Skin epidermis (tissue), 12 donors: ENCODE measurements around the gene PIAS1.
"Not testable (repeated sequence)": the region's sequence is repeated elsewhere in the genome, so short reads cannot be mapped to it uniquely, and the experiment has no call there.

Experiments used
- H3K27ac ChIP-seq, 21 experiments: fragments of 200-600 bp; sonication (generic) in 11 of 21; one replicate each; pipeline ENCODE4 v1.5.0; 2020; ENCODE audit warnings: mild to moderate bottlenecking in 3 of 21, inconsistent platforms in 2 of 21, moderate library complexity in 2 of 21
- H3K4me3 ChIP-seq, 7 experiments: fragments of 200-600 bp; sonication (generic) in 2 of 7; one replicate each; pipeline ENCODE4 v1.5.0; 2020; ENCODE audit warnings: inconsistent platforms in 2 of 7, mild to moderate bottlenecking in 2 of 7, moderate library complexity in 1 of 7

The PIAS1 gene

DNA sequence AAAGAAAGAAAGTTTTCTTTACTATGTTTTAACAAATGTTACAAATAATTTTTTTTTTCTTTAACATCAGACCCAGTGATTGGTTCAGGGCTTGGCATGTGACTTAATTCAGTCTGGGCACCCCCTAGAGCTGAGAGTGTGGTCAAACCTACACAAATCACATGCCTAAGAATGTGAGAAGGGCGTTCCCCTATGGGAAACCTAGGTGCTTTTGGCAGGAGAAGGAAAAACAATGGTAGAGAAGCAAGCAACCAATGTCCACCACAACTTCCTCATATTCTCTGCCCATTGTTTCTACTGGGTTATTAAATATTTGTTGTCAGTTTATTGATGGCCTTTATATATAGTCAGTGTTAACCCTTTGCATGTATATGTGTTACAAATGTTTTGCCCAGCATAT is 21.4 kb upstream of the PIAS1 start:
- Histone ChIP-seq H3K4me3 (no peak overlapping the region), H3K27ac (no peak overlapping the region)

DNA sequence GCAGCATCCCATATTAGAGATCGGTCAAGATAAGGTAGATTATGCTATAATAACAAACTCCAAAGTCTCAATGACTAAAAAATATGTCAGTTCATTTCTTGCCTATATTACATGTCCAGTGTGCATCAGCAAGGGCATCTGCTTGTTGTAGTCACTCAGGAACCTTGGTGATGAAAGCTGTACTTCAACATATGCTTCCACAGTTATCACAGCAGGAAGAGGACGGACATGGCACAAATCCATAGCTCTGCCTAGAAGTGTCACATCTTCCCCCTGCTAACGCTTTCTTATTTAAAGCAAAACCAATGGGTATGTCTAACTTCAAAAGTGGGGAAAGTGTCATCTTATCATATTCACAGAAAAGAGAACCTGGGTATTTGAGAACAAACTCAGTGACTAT is 20.0 kb upstream of the PIAS1 start:
- H3K27ac ChIP-seq, result no peak overlapping the region
- no peak overlapping the region for H3K4me3 ChIP-seq

DNA sequence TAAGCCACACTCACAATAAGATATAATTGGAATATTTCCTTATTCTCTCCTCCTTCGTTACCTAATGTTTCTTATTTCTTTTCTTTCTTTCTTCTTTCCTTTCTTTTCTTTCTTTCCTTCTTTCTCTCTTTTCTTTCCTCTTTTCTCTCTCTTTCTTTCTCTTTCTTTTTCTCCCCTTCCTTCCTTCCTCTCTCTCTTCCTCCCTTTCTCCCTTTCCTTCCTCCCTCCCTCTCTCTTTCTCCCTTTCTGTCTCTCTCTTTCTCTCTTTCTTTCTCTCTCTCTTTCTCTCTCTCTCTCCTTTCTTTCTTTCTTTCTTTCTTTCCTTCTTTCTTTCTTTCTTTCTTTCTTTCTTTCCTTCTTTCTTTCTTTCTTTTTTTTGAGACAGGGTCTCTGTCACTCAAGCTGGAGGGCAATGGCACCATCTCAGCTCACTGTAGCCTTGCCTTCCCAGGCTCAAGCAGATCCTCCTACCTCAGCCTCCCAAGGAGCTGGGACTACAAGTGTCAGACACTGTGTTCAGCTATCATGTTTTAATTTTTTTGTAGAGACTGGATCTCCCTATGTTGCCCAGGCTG is 19.3 kb upstream of the PIAS1 start:
- Histone ChIP-seq H3K27ac (no peak overlapping the region), H3K4me3 (no peak overlapping the region)

DNA sequence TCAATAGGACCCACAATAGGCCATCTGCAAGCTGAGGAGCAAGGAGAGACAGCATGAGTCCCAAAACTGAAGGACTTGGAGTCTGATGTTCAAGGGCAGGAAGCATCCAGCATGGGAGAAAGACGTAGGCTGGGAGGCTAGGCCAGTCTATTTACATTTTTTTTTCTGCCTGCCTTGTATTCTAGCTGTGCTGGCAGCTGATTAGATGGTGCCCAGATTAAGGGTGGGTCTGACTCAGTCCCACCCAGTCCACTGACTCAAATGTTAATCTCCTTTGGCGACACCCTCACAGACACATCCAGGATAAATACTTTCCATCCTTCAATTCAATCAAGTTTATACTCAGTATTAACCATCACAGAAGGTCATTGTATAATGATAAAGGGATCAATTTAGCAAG is 15.9 kb upstream of the PIAS1 start:
- no peak overlapping the region for H3K27ac ChIP-seq
- H3K4me3 ChIP-seq, result no peak overlapping the region

DNA sequence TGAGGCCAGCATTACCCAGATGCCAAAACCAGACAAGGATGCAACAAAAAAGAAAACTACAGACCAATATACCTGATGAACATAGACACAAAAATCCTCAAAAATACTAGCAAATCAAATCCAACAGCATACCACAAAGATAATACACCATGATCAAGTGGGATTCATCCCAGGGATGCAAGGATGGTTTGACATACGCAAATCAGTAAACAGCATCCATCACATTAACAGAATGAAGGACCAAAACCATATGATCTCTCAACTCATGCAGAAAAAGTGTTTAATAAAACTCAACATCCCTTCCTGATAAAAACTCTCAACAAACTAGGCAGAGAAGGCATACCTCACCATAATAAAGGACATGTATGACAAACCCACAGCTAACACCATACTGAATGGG is 14.0 kb upstream of the PIAS1 start:
- Histone ChIP-seq H3K27ac (no peak overlapping the region), H3K4me3 (no peak overlapping the region)

DNA sequence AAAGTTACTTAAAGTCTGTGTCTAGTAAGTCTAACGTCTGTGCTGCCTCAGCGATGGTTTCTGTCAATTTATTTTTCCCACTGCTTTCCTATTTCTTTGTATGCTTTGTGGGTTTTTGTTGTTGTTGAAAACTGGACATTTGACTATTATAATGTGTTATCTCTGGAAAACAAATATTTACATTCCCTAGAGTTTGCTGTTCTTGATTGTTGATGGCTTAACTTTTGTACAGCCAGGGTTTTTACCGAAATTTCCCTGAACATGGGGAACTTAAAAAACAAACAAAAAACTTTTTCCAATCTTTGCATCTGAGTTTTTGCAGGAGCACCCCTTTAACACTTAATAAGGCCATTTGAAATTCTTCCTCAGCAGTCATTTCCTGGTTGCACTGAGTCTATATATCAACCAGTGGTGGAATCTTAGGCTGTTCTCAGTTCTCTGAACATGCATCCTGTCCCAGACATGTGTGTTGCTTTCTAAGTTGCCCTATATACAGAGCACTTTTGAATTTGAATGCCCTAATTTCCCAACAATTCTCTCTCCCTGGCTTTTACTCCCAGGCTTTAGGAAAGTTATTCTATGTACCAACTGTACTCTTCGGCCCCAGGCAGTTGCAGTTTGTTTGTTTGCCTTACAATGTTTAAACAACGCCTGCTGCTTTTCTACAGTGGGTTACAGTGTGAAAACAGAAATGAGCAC is 11.8 kb upstream of the PIAS1 start:
- H3K27ac ChIP-seq, result no peak overlapping the region

DNA sequence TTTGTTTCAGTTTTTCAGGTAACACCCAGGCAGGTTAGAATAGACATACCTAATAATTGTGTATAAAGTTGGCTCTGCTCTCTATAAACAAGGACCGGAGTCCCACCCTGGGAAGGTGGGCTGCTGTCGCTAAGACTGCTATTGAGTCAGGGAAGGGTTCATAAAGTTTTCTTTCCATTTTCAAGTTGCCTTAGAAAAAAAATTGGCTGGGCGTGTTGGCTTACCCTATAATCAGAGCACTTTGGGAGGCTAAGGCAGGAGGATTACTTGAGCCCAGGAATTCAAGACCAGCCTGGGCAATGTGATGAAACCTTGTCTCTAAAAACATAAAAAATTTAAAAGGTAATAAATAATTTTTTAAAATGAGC is 11.3 kb upstream of the PIAS1 start:
- Histone ChIP-seq H3K27ac (no peak overlapping the region), H3K4me3 (no peak overlapping the region)

More for the DNA sequence above, 11.8 kb upstream of the PIAS1 start:
- no peak overlapping the region for H3K4me3 ChIP-seq

DNA sequence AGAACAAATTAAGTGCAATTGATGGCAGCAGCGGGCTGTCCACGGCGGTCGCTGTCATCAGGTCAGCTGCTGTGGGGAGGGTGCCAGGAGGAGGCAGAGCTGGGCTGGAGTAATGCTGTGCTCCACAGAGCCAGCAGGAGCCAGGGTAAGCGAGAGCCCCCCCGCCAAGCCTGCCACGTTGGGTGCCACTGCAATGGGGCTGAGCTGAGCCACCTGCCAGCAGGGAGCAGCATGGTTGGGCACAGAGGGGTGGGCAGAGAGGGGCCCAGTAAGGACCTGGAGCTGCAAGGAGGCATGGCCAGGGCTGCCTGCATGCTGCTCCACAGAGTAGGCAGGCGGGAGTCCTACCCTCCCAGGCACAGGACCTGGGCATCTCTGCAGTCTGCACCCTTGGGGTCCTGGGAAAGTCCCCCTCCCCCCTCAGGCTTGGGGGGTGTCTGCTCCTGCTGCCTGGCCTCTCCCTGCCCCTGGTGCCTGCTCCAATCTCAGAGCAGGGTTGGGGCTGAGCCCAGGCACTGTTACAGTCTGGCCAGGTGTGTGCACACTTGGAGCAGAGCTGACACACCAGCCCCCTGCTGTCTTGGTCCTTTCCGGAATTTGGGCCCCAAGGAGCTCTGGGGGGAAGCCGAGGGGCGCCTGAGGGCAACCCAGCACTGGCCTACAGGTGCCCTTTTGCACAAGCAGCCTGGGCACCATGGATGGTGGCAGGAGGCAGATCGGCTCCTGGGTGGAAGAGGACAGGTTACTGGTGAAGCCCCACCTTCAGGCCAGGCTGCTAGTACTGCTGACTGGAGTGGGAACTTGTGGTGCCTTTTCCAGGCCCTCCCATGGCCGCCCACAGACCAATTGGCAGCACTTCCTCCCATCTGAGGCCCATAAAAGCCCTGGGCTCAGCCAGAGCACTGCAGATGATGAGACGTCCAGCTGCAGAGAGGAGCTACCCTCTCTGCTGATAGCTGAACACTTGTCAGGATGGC is 8.5 kb upstream of the PIAS1 start:
- H3K4me3 ChIP-seq, result no peak overlapping the region

DNA sequence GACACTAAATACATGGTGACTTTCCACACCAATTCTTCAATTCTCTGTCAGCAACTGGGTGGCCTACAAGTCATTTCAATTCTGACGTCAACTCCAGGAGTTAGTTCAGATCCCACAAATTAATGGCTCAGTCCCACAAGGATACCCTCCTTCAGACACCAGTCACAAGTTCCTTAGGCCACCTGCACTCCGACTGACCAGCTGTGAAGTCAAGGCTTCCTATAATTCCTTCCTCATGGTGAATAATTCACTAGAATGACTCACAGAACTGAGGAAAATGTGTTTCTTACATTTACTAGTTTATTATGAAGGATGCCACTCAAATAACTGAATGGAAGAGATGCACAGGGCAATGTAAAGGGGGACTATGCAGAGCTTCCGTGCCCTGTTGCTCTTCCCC is 6.3 kb upstream of the PIAS1 start:
- no peak overlapping the region for H3K4me3 ChIP-seq
- no peak overlapping the region for H3K27ac ChIP-seq

More for the DNA sequence above, 8.5 kb upstream of the PIAS1 start:
- H3K27ac ChIP-seq, result no peak overlapping the region

DNA sequence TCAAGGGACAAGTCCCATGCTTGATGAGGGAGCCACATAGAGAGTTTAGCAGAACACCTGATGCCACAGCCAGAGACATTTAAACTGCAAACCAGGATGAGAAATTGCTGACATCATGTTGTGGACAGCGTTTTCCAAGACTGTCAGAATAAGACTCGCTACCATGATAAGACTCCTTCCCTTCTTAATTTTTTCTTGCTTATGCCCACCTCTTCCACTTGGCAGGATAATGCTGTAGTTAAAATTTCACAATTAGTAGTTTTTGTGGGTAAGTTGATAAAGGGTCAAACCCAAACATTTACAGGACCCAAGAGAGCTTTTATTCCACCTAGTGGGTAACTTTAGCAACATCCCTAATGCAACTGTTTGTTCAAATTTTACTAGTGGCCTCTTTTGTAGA is 3.0 kb upstream of the PIAS1 start:
- H3K27ac ChIP-seq, result no peak overlapping the region
- H3K4me3 ChIP-seq, result no peak overlapping the region

DNA sequence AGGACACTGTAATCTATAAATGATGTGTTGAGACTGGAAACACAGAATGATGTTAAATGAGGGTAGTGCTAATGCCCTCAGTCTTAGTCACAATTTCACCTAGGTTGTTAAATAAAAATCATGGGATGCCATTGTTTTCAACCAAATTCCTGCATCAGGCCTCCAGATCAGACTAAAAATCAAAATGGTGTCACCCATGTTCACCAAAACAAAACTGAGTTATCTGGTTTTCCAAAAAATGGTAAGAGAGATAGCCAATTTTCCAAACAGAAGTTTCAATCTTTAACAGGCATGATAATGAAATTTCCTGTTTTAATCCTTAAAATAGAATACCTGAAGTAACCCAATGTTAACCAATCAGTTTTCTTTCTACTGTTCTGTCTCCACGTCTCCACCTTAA is 2.2 kb upstream of the PIAS1 start:
- H3K27ac ChIP-seq, result no peak overlapping the region
- H3K4me3 ChIP-seq, result no peak overlapping the region

DNA sequence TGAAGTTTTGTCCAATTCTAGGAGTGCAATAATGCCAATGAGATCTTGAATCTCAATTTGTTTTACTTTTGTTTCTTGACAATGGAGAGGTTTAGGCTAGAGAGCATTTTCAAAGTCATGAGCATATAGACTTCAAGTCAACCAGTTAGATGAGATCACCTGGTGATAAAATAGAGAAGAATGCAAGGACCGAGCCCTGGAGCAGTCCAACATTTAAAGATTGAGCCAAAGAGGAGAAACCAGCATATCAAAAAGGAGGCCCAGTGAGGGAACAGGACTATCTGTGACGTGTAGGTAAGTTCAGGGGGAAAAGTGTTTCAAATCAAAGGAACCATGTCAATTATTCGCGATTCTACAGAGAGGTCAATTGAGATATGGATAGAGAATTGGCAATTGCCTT is 1.7 kb upstream of the PIAS1 start:
- H3K27ac ChIP-seq, result no peak overlapping the region
- no peak overlapping the region for H3K4me3 ChIP-seq

DNA sequence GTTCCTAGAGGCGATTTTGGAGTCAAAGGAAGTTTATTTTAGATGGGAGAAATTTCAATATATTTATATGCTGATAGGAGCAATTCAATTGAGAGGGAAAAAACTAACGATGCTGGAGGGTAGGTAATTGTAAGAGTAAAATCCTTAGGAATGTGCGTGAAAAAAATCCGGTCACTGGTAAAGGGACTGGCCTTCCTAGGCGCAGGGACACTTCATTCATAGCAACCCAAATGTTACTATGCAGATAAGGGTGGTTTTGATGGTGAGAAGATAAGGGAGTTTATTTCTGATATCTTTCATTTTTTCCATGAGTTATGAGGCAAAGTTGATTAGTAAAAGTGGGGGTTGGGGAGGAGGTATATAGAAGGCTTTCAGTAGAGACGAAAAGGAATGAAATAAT is 1.1 kb upstream of the PIAS1 start:
- H3K27ac ChIP-seq, result no peak overlapping the region
- H3K4me3 ChIP-seq, result no peak overlapping the region

DNA sequence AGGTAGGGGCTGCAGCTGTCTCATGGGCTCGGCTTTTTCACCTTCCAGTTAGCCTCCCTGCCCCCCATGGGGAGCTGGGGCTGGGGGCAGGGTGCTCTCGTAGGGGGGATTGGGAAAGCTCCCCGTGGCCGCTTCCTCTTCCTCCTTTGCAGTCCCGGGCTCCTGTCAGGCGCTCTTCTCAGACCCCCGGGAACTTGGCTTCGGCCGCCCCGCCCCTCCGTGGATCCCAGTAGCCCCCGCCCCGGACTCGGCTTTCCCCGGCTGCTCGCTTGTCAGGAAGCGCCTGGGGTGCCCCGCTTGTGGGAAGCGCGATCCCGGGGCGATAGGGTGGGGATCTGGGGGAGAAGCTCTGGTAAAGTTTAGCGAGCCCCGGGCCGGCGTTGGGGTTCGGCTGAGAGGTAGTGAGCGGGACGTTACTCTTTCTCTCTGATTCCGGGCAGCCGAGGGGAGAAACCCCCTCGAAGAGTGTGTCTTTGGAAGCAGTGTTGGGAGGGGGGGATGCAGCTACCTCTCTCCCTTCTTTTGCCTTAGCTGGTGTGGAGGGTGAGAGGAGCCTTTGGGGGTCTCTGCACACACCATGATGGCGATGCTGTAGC is 611 bp downstream of the PIAS1 start:
- peak overlapping the region; percentile 88 to 99 (median 94) for H3K27ac ChIP-seq
- peak overlapping the region; percentile 79 to 100 (median 94) for H3K4me3 ChIP-seq

DNA sequence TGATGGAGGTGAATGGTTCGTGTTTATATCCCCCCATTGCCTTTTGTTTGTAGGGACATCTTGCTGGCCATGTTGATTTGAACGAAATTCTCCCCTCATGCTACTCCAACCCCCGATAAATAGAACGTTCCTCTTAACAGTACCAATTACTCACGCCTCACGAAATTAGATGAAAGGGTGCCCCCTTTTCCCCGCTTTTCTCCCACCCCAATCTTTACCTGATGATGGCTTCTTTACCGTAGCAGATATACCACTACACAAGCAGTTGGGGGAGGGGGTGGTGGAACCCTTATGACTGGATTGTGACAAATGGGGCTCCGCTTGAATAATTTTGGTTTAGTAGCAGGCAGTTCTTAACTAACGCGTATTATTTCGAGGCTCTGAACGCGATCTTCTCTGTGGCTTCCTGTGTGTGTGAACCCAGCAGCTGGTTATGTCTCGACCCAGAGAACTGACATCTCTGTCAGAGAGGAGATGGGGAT is 1.1 kb downstream of the PIAS1 start:
- H3K27ac ChIP-seq, result peak overlapping the region; percentile 88 to 99 (median 94)
- H3K4me3 ChIP-seq, result peak overlapping the region; percentile 79 to 100 (median 94)

DNA sequence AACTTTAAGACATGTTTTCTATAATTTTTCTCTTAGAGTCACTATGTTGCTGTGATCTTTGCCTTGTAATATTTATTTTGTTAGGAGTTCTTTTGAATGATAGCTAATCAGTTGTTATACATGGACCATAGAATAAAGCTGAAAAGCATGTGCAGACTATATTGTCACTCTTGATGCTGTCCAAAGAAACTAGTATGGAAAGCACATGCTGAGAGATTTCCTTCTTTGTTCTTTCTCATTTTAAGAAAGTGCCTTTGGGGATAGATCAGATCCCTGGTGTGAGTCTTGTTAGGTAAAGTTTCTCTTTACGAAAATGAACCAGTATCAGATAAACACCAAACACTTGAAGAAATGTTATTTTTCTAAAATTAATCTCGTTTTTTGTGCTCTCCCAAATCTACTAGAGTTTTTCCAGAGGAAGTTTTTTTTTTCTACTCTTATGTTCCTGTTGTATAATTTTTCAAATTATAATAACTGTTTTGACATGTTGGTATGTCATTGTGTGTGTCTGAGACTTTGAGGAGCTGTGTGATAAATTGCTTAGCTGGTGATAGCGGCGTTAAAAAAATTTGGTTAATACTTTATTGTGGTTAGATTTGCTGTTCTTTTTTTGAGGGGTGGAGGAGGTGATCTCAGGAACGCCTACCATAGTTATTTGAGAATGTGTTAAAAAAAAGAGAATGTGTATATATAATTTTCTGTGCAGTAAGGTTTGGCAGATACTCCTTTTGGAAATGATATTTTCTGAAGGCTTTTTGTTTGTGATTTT is 2.2 kb downstream of the PIAS1 start:
- peak overlapping the region in 3 of 7 experiments; percentile 86 to 95 (median 94) for H3K4me3 ChIP-seq

DNA sequence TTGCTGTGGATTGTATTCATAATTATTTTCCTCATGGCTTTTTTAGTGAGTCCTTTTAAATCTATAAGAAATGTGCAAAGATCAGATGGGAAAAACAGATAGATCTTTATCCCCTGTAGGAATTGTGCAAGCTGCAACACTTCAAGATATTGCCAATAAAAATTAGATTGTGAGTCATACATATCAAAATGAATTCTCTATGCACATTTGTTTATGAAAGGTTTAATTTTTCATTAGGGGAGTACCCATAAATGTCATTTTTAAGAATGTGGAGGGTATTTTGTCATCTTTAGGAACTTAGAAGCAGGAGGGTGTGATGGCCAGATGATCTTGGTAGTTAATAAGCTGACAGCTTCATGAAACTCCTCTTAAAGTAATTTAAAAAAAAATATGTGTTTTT is 2.9 kb downstream of the PIAS1 start:
- no peak overlapping the region for H3K4me3 ChIP-seq

More for the DNA sequence above, 2.2 kb downstream of the PIAS1 start:
- peak overlapping the region in 2 of 21 experiments; percentile 10 to 93 for H3K27ac ChIP-seq

DNA sequence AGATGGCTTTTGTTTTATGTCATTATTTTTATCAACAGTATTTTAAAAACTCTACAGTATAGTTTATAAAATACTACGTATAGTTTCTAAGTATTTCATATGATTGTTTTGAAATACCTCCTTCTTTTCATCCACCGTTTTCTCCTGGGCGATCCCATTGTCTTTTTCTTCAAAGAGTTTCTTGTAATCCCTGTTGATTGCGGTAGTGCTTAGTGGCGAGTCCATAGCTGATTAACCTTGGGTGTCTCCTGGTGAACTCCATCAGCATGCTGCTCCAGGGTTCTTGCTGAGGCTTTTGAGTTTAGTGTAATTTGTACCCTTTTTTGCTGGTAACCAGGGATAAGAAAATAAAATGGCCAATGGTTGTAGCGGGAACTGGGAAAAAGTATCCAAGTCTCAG is 3.6 kb downstream of the PIAS1 start:
- Histone ChIP-seq H3K27ac (no peak overlapping the region), H3K4me3 (no peak overlapping the region)

More for the DNA sequence above, 2.9 kb downstream of the PIAS1 start:
- H3K27ac ChIP-seq, result no peak overlapping the region

DNA sequence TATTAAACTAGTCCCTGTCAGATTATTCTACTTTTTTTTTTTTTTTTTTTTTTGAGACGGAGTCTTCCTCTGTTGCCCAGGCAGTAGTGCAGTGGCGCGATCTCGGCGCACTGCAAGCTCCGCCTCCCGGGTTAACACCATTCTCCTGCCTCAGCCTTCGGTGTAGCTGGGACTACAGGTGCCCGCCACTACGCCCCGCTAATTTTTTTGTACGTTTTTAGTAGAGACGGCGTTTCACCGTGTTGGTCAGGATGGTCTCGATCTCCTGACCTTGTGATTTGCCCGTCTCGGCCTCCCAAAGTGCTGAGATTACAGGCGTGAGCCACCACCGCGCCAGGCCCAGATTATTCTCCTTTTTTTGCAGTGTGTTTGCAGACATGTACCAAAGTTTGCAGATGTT is 4.9 kb downstream of the PIAS1 start:
- not testable (repeated sequence) for H3K27ac ChIP-seq, H3K4me3 ChIP-seq
